Pulmonary artery endothelial cell (primary cell): ENCODE data around the gene INPP5A. TPM values are rescaled to one million over a fixed set of nuclear protein-coding genes. Genes with fewer than 3 reads are reported as not detected.
"Not testable (repeated sequence)": the region's sequence is repeated elsewhere in the genome, so short reads cannot be mapped to it uniquely, and the experiment has no call there.

Experiments
- DNase-seq: peaks from one replicate; pipeline ENCODE4 v3.0.0-alpha.2; 2011; ENCODE audit warnings: low read depth, low spot score
- total RNA-seq: library from RNA; depleted of rRNA; stranded (reverse); fragments of >200 nt; gene quantifications from 2 replicates; pipeline ENCODE4 v1.2.3, GENCODE V29; 2014

The INPP5A gene
- total RNA-seq, 1 donor from 2014 or later = 25.4 TPM

DNA sequence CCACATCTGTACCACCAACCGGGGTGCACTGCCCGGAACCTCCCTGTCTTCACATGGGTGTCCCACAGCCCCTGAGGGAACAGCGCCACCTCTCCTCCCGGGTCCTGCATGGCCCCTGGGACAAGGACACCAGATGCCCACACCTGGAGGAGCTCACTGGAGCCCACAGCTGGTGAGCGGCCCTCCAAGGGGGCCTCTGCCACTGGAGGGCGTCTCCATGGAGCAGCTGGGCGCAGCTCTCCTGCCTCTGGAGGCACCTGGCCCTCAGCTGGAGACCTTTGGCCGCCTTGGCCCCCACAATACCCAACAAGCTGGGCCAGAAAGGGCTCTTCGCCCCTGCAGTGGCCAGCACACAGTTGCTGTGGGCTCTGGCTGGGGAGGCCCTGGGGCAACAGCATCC, 255.6 kb downstream of the INPP5A start:
- DNase-seq = no peak

DNA sequence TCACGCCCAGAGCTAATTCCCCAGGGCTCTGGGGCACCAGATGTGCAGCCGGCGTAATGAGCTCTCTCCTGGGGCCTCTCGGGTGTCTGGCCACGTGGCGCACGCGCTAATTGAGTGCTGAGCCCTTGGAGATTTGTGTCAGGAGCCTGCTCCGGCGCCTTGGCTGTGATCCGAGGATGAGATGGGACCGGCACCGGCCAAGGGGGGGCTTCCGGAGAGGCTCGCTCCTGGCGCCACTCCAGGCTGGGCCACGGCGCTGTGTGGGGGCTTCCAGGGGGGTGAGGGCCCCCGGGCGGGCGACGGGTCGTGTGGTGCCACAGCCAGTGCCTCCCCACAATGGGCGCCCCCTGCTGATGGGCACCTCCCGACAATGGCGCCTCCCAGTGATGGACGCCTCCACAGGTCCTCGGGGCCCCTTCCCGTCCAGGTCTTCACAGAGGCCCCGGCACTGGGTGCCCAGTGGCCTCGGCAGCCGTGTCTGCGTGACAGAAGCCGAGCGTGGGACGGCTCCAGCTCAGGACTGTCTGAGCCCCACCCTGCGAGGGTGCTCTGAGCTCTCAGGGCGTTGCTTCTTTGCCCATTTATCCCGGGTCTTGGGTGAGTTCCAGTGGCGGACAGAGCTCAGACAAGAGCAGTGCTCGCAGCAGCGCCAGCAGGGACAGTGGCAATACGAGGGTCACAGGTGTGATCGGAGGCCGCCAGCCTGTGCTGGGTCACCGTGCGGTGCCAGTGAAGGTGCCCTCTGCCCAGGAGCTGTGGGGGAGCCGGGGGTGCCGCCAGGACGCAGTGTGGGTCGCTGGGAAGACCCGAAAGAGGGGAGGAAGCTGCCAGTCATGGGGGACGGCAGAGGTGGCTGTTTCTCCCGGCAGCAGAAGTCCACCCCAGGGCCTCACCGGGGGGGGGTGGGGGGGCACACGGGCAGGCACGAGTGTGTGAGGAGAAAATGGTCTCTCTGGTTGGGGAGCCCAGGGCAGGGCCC, 256.6 kb downstream of the INPP5A start:
- DNase-seq = no peak

DNA sequence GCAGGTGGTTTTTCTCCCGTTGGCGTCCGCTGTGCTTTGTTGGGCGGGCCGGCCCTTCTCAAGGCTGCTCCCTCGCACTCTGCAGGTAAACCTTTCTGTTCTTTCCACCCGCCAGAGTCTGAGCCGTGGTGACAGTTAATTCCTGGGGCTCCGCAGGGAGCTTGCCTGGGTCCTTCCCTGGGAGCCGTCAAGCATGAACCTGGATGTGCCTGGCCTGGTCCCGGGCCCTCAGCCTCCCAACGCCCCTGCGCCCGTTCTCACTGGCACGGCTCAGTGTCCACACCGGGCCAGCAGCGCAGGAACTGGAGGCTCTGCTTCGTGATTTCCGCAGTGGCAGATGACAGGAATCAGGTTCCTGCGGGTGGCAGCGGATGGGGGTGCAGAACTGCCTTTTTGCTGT, 259.3 kb downstream of the INPP5A start:
- DNase-seq = no peak

DNA sequence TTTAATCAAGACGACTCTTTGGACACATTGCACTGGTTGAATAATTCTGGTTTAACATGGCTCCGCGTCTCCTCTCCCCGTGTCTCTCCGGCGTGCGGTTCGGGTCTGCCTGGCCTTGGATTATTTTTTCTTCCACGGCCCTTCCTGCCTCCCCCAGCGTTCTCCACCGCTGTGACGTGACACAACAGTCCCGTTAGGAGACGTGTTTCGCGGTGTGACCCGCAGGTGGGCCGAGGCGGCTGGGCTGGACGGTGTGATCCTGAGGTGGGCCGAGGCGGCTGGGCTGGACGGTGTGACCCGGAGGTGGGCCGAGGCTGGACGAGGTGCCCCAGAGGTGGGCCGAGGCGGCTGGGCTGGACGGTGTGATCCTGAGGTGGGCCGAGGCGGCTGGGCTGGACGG, 260.4 kb downstream of the INPP5A start:
- DNase-seq = not testable (repeated sequence)

DNA sequence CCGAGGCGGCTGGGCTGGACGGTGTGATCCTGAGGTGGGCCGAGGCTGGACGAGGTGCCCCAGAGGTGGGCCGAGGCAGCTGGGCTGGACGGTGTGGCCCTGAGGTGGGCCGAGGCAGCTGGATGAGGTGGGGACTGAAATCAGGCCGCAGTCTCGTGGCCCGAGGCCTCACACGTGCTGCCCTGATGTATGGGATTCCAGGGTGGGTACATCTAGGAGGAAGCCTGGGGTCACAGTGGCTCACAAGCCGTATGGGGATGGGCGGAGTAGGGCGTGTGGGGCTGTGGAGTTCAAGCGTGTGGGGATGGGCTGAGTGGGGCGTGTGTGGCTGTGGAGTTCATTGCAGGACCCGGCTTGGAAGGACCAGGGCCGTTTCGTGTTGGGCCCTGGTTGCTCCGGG, 260.8 kb downstream of the INPP5A start:
- no peak for DNase-seq

DNA sequence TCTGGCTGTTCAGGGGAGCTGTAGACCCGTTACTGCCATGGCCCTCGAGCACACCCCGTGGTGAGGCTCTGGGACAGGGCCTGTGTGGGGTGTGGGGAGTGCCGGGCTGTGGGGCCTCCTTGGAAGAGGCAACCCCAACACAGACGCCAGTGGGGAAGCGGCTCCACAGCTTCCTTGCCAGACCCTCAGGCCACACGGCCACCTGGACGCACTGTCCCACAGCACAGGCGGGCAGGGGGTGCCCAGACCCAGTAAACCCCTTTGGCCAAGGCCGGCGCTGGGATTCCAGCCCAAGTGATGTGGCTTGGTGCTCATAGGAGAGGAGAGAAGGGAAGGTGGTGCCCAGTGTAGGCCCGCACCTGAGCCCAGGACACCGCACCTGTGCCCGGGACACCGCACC, 261.3 kb downstream of the INPP5A start:
- DNase-seq = no peak

DNA sequence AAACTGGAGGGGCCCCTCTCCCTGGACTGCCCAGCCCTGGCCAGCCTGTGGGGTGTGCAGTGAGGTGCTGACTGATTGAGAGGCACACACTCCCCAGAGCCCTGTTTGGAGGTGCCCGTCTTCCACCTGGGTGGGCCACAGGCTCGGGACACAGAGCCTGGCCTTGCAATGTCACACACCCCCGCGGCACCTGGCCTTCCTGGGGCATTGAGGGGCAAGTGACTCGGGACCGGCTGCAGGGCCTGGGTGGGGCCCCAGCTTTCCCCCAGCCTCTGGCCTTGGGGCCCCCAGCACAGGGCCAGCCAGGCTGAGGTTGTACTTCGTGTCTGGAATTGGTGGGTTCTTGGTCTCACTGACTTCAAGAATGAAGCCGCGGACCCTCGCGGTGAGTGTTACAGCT, 262.3 kb downstream of the INPP5A start:
- DNase-seq = no peak

DNA sequence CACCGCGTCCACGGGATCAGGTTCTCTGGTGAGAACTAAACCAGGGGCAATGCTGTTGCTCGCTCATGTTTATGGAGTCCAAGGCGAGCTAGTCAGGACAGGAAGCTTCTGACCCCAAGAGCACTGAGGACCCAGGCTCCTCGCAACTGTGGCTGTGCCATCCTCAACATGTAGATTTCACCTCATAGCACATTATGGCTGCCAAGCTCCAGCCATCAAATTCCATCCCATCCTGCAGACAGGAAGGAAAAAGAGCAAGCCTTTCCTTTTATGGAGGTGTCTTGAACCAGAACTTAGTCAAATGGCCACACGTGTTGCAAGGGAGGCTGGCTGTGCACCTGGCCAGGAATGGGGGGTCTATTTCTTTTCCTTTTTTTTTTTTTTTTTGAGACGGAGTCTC, 264.5 kb downstream of the INPP5A start:
- no peak for DNase-seq

DNA sequence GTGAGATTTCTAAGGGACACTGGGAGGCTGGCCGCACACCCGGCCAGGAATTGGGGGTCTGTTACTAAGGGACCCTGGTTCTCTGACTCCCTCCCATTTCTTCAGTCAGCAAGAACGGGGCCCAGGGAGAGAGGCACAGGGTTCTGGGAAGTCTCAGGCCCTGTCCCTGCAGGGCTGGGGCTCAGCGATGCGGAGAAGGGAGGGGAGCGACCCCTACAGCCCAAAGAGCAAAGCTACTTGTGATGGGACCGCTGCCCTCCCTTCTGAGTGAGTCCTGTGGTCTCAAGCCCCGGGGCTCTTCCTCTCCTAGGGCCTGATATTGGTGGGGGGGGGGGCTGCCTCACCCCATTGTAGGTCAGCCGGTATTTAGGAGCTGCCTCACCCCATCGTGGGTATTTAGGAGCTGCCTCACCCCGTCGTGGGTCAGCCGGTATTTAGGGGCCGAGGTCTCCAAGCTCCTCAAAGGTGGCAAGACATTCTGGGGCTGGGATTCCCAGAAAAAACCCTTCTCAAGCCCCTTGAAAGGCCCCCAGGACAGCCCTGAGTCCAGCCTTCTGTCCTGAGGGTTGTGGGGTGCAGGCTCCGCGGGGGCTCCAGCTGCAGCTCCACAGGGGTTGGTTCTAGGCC, 265.2 kb downstream of the INPP5A start:
- DNase-seq = no peak

DNA sequence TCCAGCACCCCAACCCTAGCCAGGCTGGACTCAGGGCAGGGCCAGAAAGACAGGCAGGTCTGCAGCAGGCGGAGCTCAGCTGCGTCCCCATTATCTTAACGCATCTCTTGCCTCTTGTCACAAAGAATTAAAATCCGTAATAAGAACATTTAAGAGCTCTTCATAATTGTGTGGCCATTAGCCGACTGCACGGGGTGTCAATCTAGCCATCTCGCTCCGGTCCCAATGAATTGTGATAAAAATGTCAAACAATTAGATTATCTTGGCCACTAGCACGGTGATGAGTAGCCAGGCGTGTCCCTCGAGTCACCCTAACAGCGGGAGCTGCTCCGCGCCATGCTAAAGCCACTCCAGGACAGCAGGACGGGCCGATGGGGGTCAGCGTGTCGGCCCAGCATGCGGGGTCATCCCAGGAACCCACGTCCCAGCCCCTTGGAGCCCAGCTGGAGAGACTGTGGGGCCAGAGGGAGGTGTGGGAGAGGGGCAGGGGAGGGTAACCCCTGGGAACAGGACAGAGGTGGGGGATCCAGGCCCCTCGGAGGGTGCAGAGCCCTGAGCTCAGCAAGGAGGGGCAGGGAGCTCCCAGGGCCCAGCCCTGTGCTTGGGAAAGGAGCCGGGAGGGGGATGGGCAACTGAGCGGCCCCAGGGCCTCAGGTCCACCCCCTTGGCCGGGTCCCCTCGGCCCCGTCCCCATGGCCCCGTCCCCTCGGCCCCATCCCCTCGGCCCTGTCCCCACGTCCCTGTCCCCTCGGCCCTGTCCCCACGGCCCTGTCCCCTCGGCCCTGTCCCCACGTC, 266.0 kb downstream of the INPP5A start:
- DNase-seq = no peak

DNA sequence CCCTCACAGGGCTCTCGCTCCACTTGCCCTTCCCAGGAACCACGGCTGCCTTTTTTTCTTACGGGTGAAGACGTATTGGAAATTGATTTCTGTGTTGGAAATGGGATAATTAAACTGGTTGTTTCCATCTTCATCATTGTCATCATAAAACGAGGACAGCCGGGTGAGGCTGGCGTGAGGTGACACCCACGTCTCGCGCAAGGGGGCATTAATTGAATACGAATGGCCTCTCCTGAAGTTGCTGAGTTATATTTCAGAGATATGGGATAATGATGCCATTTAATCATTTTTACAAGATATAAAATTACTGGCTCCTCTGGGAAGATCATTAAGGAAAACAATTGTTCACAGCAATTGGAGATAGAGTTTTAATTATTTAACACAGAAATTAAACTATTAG, 266.7 kb downstream of the INPP5A start:
- DNase-seq = no peak

DNA sequence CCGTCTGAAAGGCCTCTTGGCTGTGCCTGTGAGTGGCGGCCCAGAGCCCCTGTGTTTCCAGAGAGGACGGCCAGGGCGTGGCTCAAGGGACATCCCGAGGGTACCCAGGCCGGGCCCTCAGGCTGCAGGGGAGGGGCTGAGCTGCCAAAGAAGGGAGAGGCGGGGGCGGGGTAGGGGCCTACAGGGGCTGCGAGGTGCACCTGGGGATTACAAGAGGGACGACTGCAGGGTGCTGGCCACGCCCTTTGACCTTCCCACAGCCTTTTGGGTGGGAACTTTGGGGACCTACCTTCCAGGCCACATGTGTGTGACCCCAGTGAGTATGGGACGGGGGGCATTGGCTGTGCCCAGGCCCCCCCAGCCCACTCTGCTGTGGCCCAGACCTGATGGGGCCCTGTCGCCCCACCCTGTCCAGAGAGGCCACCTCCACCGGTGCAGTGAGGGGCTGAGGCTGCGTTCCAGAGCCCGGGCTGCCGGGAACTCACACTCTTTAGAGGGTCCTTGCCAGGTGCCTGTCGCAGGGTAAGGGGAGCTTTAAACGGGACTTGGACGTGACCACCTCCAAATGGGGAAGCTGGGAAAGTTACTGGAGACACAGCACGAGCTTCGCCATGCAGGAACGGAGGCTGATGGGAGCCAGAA, 267.3 kb downstream of the INPP5A start:
- no peak for DNase-seq

DNA sequence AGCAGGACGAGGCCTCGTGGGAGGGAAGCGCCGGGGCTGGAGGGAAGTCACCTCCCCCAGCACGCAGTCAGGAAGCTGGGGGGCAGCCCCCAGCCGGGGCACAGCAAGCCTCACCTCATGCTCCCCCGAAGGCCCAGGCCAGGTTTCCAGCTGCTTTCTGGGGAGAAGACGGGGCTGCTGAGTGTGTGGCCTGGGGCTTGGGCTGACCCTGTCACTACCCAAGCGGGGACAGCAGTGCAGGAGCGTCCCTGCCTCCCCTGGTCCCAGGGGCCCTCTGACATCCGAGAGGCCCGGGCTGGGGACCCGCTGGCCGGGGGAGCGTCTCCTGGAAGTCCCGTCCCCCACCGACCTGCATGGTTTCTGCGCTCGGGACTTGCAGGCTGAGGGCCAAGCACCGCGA, 268.0 kb downstream of the INPP5A start:
- no peak for DNase-seq

DNA sequence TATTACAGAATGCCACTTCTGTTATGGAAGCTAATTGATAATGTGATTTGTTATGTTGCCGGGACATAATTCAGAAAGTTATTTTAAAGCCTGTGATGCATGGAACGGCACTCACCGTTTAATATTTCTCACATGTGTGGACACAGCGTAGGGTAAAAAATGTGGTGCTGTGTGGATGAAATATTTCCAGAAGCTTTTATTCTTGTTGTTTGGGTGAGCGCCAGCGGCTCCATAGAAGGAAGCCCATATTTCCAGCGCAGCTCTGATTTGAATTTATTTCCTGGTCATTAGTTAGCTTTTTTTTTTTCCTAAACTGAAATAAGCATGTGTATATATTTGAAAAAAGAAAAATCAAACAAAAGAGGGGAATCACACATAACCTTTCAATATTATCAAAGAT, 268.5 kb downstream of the INPP5A start:
- DNase-seq = no peak

DNA sequence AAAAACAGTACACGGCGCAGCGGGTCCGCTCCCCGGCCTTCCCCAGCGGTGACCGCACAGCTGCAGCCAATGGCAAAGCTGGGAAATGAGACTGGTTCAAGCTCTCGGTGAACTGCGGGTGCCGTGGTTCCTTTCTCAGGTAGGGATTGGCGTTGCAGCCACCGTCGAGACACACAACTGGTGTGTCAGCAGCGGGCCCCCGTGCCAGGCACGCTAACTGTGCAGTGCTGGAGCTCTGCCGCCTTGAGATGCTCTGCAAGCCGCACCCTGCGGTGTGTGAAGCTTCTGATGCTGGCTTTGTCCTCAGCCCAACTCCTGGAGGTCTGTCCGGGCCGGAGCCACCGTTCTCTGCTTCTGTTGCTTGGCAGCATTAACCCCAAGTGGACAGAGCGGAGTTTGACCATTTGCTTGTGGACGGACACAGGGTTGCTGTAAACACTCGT, 269.0 kb downstream of the INPP5A start:
- DNase-seq = no peak

DNA sequence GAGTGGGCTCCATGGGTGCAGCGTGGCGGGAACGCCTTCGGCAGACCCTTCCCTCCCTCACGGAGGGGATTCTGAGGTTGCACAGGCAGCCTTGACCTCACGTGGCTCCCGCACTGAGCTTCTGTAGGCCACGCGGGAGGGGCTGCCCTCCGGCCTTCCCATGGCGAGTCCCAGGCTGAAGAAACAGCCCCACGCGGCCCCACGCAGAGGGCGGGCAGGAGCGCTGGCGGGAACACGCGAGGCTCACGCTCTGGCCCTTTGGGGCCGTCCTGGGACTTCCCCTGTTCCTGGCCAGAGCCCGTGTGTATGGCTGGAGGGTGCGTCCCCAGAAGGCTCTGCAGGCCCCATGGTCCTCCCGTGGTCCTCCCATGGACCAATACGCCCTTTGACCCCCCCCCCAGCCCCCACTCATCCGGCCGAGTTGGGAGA, 270.0 kb downstream of the INPP5A start:
- DNase-seq = no peak

DNA sequence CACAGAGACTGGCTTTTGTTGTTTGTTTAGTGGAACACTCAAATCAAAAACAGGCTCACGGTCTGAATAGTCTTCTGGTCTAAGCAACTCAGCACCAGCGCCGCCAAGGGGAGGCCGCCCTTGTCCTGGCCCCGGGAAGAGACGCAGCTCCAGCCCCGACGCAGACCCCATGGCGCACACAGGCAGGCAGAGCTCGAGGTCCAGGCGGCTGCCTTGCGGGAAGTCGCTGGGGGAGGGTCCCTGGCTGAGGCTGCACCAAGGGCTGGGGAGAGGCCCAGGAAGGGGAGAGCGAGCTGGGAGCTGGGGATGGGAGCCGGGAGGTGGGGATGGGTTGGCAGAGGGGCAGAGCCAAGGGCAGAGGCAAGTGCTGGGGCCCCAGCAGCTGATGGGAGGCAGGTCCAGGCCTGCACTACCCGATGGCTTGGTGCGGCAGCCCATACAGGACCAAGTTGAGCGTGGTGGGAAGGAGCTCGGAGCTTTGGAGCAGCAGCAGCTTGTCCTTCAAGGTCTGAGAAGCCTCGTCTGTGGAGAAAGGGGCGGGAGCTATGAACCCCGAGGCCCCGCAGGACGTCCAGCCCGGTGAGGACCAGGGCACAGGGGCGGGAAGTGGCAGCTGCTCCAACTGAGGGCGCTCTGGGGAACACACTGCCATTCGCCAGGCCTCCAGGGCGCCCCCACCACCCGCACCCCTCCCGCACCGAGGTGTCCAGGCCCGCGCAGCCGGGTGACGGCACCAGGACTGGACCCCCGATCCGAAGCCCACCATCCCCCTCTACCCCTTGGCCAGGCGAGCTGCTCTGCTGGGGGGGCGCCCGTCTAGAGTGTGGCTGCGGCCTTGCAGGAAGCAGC, 271.0 kb downstream of the INPP5A start:
- DNase-seq = no peak

DNA sequence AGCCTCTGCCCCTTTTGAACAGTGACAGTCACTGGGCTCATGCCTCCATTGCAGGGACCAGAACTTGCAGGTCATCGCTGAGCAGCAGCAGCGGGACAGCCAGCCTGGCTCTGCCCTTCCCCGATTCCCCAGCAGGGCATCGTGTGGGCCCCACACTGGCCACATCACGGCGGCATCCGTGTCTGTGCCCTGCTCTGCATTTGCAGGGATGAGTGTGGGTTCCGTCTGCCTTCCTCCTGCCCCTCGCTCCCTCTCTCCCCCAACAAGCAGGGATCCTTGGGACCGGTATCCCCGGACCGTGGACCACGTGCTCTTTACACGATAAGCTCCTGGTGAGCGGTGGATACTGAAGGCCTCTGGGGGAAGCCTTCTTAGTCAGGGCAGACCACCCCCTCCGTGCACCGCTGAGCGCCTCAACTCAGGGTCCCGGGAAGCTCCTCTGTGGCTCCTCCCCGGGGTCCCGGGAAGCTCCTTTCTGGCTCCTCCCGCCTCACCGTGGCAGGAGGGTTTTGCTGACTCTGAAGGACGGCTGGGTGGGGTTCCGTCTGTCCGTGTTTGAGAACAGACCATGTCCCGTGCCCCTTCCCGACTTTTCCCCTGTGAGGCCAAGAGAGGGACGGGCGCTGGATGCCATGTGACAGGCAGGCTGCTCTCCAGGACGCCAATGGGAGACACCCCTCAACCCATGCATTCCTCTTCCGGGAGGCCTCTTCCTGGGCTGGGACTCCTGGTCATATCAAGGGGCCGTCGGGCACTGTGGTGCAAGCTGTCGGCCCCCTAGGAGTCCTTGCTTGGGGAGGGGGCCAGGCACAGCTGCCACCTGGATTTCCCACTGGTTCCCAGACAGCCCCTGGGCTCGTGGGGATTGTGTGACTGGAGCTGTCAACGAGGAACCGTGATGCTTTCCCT, 271.9 kb downstream of the INPP5A start:
- DNase-seq = no peak

DNA sequence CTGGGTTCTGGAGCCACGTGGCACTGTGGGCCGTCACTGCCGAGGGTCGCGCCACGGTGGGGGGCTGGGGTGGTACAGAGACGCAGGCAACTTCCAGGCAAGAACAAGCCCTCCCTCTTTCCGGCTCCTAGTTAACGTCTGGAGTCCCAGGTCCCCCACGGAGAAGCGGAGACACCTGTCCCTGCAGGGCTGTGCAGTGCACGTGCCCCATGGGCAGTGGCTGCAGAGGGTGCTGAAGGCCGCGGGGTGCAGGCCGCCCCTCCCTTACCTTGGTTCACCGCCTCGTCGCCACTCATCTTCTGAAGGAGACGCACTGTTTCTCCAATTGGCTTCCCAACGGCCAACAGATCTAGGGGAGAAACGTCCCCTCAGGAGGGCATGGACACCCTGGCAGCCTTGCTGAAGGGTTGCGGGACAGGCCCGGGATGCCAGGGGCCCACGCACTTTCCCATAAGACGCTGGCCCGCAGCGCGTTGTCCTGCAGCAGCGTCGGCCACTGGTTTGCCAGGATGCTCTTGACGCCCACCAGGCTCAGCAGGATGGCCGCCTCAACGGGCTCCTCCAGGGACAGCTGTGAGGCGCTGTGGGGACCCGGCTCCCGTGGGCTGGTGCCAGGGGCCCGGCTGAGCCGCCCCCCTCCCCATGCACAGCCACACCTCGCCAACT, 272.7 kb downstream of the INPP5A start:
- DNase-seq = no peak
